Muscle of leg (tissue), 11 donors: Measurements from ENCODE around the gene MARCHF6. TPM values are rescaled to one million over a fixed set of nuclear protein-coding genes. Genes with fewer than 3 reads are reported as not detected.
A peak's percentile ranks its signal among the peaks of the same experiment; 100 is the strongest.
"Not testable (repeated sequence)": the region's sequence is repeated elsewhere in the genome, so short reads cannot be mapped to it uniquely, and the experiment has no call there.

Experiments used
- DNase-seq: peaks from one replicate; pipeline ENCODE4 v3.0.0; 2013
- H3K27ac ChIP-seq: one replicate; pipeline ENCODE4 v1.5.1; 2013; ENCODE audit warnings: mild to moderate bottlenecking, low read length, control low read depth
- H3K27me3 ChIP-seq: one replicate; pipeline ENCODE4 v1.6.1; 2013; ENCODE audit warnings: low read length; ENCODE audit not compliant: control insufficient read depth, insufficient read depth
- H3K36me3 ChIP-seq: one replicate; pipeline ENCODE4 v1.6.1; 2013; ENCODE audit warnings: low read length; ENCODE audit not compliant: control insufficient read depth, insufficient read depth
- H3K4me1 ChIP-seq: one replicate; pipeline ENCODE4 v1.6.1; 2013; ENCODE audit warnings: low read length; ENCODE audit not compliant: control insufficient read depth, insufficient read depth
- H3K4me3 ChIP-seq: one replicate; pipeline ENCODE4 v1.5.1; 2013; ENCODE audit warnings: low read length, control low read depth
- H3K9me3 ChIP-seq: replicated peaks from 2 replicates; pipeline ENCODE4 v1.6.1; 2013; ENCODE audit warnings: low read depth, low read length; ENCODE audit not compliant: control insufficient read depth
- WGBS: methylation state at CpG from one replicate; pipeline ENCODE4 v1.1.5; 2013; ENCODE audit warnings: missing lambda C conversion rate; ENCODE audit not compliant: insufficient coverage; 5-methylcytosine and 5-hydroxymethylcytosine counted together
- polyA plus RNA-seq, 8 donors: library from polyadenylated mRNA; unstranded; fragments of 120-200 nt; gene quantifications; one replicate each; pipeline versions ENCODE4 v1.2.1 to v1.2.3, GENCODE V29; 2013; ENCODE audit warnings: inconsistent platforms in 1 of 8, low replicate concordance in 1 of 8; ENCODE audit not compliant: insufficient read length in 8 of 8, insufficient read depth in 1 of 8
- total RNA-seq: library from RNA; stranded (reverse); fragments of 120-200 nt; gene quantifications from one replicate; pipeline ENCODE4 v1.2.4, GENCODE V29; 2013

The MARCHF6 gene
- total and polyA plus RNA-seq, 9 donors: 75.4 to 106 (median 83.9) TPM

- WGBS: 89% methylated on average over 4 of the region's 5 CpGs
Measured at GRCh38 chr5:10334831-10335230, 18.7 kb upstream of the MARCHF6 start.

GRCh38 chr5:10335711-10336470, 17.6 kb upstream of the MARCHF6 start:
- H3K4me1 ChIP-seq: peaks cover 29% of the 10 kb centered on the region
- H3K9me3 ChIP-seq: no peaks in the 10 kb centered on the region
- no peak for DNase-seq
- no peaks in the 10 kb centered on the region for H3K36me3 ChIP-seq
- H3K27me3 ChIP-seq: peaks cover 22% of the 10 kb centered on the region
- WGBS: 93% methylated on average over 12 of the region's 14 CpGs
- H3K27ac ChIP-seq: no peak overlapping the region
- no peak overlapping the region for H3K4me3 ChIP-seq

More at GRCh38 chr5:10334831-10335230, 18.7 kb upstream of the MARCHF6 start:
- Histone ChIP-seq H3K9me3 (no peaks in the 10 kb centered on the region), H3K27me3 (peaks cover 22% of the 10 kb centered on the region), H3K27ac (no peak overlapping the region), H3K4me1 (peaks cover 39% of the 10 kb centered on the region), H3K4me3 (no peak overlapping the region), H3K36me3 (no peaks in the 10 kb centered on the region)
- no peak for DNase-seq

- no peak overlapping the region for H3K4me3 ChIP-seq
- no peaks in the 10 kb centered on the region for H3K9me3 ChIP-seq
- no peak overlapping the region for H3K27ac ChIP-seq
- peaks cover 22% of the 10 kb centered on the region for H3K27me3 ChIP-seq
- DNase-seq: no peak
- 89% methylated on average over 3 of the region's 4 CpGs for WGBS
- H3K36me3 ChIP-seq: no peaks in the 10 kb centered on the region
- H3K4me1 ChIP-seq: peaks cover 17% of the 10 kb centered on the region
Measured at GRCh38 chr5:10337107-10337506, 16.4 kb upstream of the MARCHF6 start.

GRCh38 chr5:10337986-10338385, 15.5 kb upstream of the MARCHF6 start:
- DNase-seq: no peak
- Histone ChIP-seq H3K27me3 (peaks cover 19% of the 10 kb centered on the region), H3K9me3 (no peaks in the 10 kb centered on the region), H3K4me3 (no peak overlapping the region), H3K4me1 (peaks cover 10% of the 10 kb centered on the region), H3K36me3 (peaks cover 2% of the 10 kb centered on the region), H3K27ac (no peak overlapping the region)
- WGBS: 79% methylated on average over 4 of the region's 4 CpGs

GRCh38 chr5:10338686-10339057, 14.8 kb upstream of the MARCHF6 start:
- H3K27ac ChIP-seq: no peak overlapping the region
- peaks cover 12% of the 10 kb centered on the region for H3K27me3 ChIP-seq
- H3K4me3 ChIP-seq: no peak overlapping the region
- no CpG with 5 or more reads among the region's 2 CpGs for WGBS
- DNase-seq: no peak
- peaks cover 6% of the 10 kb centered on the region for H3K4me1 ChIP-seq
- peaks cover 3% of the 10 kb centered on the region for H3K36me3 ChIP-seq
- H3K9me3 ChIP-seq: no peaks in the 10 kb centered on the region

- no peaks in the 10 kb centered on the region for H3K9me3 ChIP-seq
- H3K27ac ChIP-seq: no peak overlapping the region
- H3K4me3 ChIP-seq: no peak overlapping the region
- 61% methylated on average over 8 of the region's 19 CpGs for WGBS
- peaks cover 3% of the 10 kb centered on the region for H3K36me3 ChIP-seq
- peaks cover 1% of the 10 kb centered on the region for H3K4me1 ChIP-seq
- DNase-seq: peak; percentile 37
- peaks cover 7% of the 10 kb centered on the region for H3K27me3 ChIP-seq
Measured at GRCh38 chr5:10339058-10339811, 14.3 kb upstream of the MARCHF6 start.

- DNase-seq: no peak
- 69% methylated on average over 3 of the region's 3 CpGs for WGBS
- Histone ChIP-seq H3K4me3 (no peak overlapping the region), H3K27ac (no peak overlapping the region), H3K4me1 (no peaks in the 10 kb centered on the region), H3K9me3 (no peaks in the 10 kb centered on the region), H3K27me3 (peaks cover under 1% of the 10 kb centered on the region), H3K36me3 (peaks cover 3% of the 10 kb centered on the region)
Measured at GRCh38 chr5:10339958-10340357, 13.5 kb upstream of the MARCHF6 start.

GRCh38 chr5:10343486-10343885, 10.0 kb upstream of the MARCHF6 start:
- no peaks in the 10 kb centered on the region for H3K27me3 ChIP-seq
- no peaks in the 10 kb centered on the region for H3K9me3 ChIP-seq
- H3K36me3 ChIP-seq: peaks cover 3% of the 10 kb centered on the region
- no CpG with 5 or more reads among the region's 4 CpGs for WGBS
- no peak for DNase-seq
- no peak overlapping the region for H3K27ac ChIP-seq
- no peaks in the 10 kb centered on the region for H3K4me1 ChIP-seq
- no peak overlapping the region for H3K4me3 ChIP-seq

GRCh38 chr5:10344461-10345106, 8.9 kb upstream of the MARCHF6 start:
- WGBS: no CpG with 5 or more reads among the region's 5 CpGs
- not testable (repeated sequence) for H3K27ac ChIP-seq, H3K36me3 ChIP-seq, H3K4me1 ChIP-seq, H3K27me3 ChIP-seq, H3K4me3 ChIP-seq, H3K9me3 ChIP-seq, DNase-seq

GRCh38 chr5:10348258-10348657, 5.2 kb upstream of the MARCHF6 start:
- no peaks in the 10 kb centered on the region for H3K9me3 ChIP-seq
- peaks cover 10% of the 10 kb centered on the region for H3K4me1 ChIP-seq
- H3K4me3 ChIP-seq: no peak overlapping the region
- no peaks in the 10 kb centered on the region for H3K27me3 ChIP-seq
- H3K36me3 ChIP-seq: no peaks in the 10 kb centered on the region
- no CpG with 5 or more reads among the region's 2 CpGs for WGBS
- no peak for DNase-seq
- no peak overlapping the region for H3K27ac ChIP-seq
